Glutamatergic neuron (in vitro differentiated cells): Measurements from ENCODE around the gene EIF1B. TPM values are rescaled to one million over a fixed set of nuclear protein-coding genes. Genes with fewer than 3 reads are reported as not detected.

Experiments used
- DNase-seq: peaks from one replicate; pipeline ENCODE4 v3.0.0; 2022
- H3K27ac Mint-ChIP-seq: one replicate; pipeline ENCODE4 v1.8.0; 2020; ENCODE audit warnings: mild to moderate bottlenecking, mixed read lengths, inconsistent platforms; ENCODE audit not compliant: unreplicated experiment
- H3K27me3 Mint-ChIP-seq: one replicate; pipeline ENCODE4 v1.8.0; 2020; ENCODE audit warnings: mild to moderate bottlenecking, moderate library complexity, mixed read lengths, inconsistent platforms; ENCODE audit not compliant: unreplicated experiment
- H3K36me3 Mint-ChIP-seq: one replicate; pipeline ENCODE4 v1.8.0; 2020; ENCODE audit warnings: mild to moderate bottlenecking, mixed read lengths, inconsistent platforms; ENCODE audit not compliant: unreplicated experiment
- H3K4me1 Mint-ChIP-seq: one replicate; pipeline ENCODE4 v1.8.0; 2020; ENCODE audit warnings: mild to moderate bottlenecking, low read depth, mixed read lengths, inconsistent platforms; ENCODE audit not compliant: unreplicated experiment
- H3K4me3 Mint-ChIP-seq: one replicate; pipeline ENCODE4 v1.8.0; 2020; ENCODE audit warnings: mild to moderate bottlenecking, mixed read lengths, inconsistent platforms; ENCODE audit not compliant: unreplicated experiment
- H3K9me3 Mint-ChIP-seq: one replicate; pipeline ENCODE4 v1.8.0; 2020; ENCODE audit warnings: mild to moderate bottlenecking, moderate library complexity, mixed read lengths, inconsistent platforms; ENCODE audit not compliant: unreplicated experiment
- total RNA-seq: library from RNA; stranded (reverse); fragmentation: NEBNext Ultra II Directional; extraction: Animal tissue kit (Norgen Biotek cat#: 25700); gene quantifications from one replicate; pipeline ENCODE4 v1.2.1, GENCODE V29; 2021; ENCODE audit not compliant: unreplicated experiment
- TF ChIP-seq, protein P1 (sequence below): fragments of 200-600 bp; sonication (generic); IDR thresholded peaks from one replicate; pipeline ENCODE4 v1.5.0; 2021; ENCODE audit not compliant: partially characterized antibody, unreplicated experiment

The EIF1B gene
- total RNA-seq, 1 donor from 2014 or later = 130 TPM

DNA sequence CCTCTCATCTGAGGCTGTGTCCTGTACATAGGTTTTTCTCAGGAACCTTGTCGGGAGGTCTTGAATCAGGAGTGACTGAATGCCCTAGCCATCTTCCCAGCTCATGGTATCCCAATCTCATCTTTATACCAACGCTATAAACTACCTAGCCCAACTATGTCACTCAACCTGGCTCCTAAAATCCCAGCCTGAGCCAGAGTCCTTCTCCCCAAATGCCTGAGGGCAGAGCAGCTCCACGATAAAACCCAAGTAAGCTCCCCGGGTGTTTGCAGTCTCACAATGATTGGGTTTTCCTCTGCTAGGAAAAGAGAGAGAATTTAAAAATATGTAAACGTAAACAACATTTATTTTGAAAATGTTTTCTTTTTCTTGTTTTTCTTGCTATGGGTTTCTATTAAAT, 14.4 kb downstream of the EIF1B start:
- DNase-seq = no peak
- H3K4me1 Mint-ChIP-seq = peaks cover 9% of the 10 kb centered on the region
- no peaks in the 10 kb centered on the region for H3K27me3 Mint-ChIP-seq
- no peak overlapping the region for H3K4me3 Mint-ChIP-seq
- H3K36me3 Mint-ChIP-seq = no peaks in the 10 kb centered on the region
- no peaks in the 10 kb centered on the region for H3K9me3 Mint-ChIP-seq
- TF ChIP-seq, protein P1, sequence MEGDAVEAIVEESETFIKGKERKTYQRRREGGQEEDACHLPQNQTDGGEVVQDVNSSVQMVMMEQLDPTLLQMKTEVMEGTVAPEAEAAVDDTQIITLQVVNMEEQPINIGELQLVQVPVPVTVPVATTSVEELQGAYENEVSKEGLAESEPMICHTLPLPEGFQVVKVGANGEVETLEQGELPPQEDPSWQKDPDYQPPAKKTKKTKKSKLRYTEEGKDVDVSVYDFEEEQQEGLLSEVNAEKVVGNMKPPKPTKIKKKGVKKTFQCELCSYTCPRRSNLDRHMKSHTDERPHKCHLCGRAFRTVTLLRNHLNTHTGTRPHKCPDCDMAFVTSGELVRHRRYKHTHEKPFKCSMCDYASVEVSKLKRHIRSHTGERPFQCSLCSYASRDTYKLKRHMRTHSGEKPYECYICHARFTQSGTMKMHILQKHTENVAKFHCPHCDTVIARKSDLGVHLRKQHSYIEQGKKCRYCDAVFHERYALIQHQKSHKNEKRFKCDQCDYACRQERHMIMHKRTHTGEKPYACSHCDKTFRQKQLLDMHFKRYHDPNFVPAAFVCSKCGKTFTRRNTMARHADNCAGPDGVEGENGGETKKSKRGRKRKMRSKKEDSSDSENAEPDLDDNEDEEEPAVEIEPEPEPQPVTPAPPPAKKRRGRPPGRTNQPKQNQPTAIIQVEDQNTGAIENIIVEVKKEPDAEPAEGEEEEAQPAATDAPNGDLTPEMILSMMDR = no peak
- H3K27ac Mint-ChIP-seq = no peak overlapping the region

DNA sequence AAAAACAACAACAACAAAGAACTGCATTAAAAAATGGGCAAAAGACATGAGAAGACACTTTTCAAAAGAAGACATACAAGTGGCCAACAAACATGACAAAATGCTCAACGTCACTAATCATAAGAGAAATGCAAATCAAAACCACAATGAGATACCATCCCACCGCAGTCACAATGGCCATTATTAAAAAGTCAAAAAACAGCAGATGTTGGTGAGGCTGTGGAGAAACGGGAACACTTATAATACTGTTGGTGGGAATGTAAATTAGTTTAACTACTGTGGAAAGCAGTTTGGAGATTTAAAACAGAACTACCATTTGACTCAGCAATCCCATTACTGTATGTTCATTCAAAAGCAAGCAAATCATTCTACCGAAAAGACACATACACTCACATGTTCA, 15.1 kb downstream of the EIF1B start:
- no peak for DNase-seq
- no peak overlapping the region for H3K4me3 Mint-ChIP-seq

DNA sequence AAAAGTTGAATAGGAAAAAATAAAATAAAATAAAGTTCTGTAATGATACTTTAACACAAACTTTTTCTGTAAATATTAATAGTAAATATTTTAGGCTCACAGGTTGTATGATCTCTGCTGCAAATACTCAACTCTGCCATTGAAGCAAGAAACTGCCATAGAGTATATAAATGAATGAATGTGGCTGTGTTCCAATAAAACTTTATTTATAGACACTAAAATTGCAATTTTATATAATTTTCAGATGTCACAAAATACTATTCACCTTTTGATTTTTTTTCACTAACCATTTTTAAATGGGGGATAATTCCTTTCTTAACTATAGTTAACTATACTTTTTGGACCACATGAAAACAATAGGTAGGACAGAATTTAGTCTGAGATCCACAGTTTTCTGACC, 16.0 kb downstream of the EIF1B start:
- H3K36me3 Mint-ChIP-seq = no peaks in the 10 kb centered on the region
- H3K9me3 Mint-ChIP-seq = no peaks in the 10 kb centered on the region
- DNase-seq = no peak
- no peak overlapping the region for H3K4me3 Mint-ChIP-seq
- H3K4me1 Mint-ChIP-seq = peaks cover 9% of the 10 kb centered on the region
- TF ChIP-seq, protein P1 = no peak
- H3K27ac Mint-ChIP-seq = no peak overlapping the region
- no peaks in the 10 kb centered on the region for H3K27me3 Mint-ChIP-seq

More for the DNA sequence above, 15.1 kb downstream of the EIF1B start:
- H3K9me3 Mint-ChIP-seq = no peaks in the 10 kb centered on the region
- H3K36me3 Mint-ChIP-seq = no peaks in the 10 kb centered on the region
- H3K4me1 Mint-ChIP-seq = peaks cover 9% of the 10 kb centered on the region
- TF ChIP-seq, protein P1 = no peak
- H3K27me3 Mint-ChIP-seq = no peaks in the 10 kb centered on the region
- no peak overlapping the region for H3K27ac Mint-ChIP-seq

DNA sequence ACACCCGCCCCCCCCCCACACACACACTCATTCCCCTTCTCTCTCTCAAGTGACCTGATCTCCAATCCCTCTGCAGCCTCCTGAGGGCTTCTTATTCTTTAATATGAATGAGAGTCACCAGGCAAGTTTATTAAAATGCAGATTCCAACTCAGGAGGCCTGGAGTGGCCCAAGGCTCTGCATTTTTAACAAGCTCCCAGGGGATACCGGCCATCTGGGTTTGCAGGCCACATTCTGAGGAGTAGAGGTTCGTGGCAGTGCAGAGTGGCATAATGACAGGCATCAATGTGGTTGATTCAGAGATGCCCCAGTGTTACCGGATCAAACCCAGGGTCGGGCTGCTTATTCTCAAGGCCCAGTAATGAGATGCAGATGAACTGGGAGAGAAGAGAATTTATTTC, 18.9 kb downstream of the EIF1B start:
- Mint-ChIP-seq H3K4me3 (no peak overlapping the region), H3K27ac (peak overlapping the region; percentile 18), H3K27me3 (no peaks in the 10 kb centered on the region), H3K4me1 (peaks cover 9% of the 10 kb centered on the region), H3K9me3 (no peaks in the 10 kb centered on the region), H3K36me3 (peaks cover 4% of the 10 kb centered on the region)
- DNase-seq = no peak
- TF ChIP-seq, protein P1 = no peak

DNA sequence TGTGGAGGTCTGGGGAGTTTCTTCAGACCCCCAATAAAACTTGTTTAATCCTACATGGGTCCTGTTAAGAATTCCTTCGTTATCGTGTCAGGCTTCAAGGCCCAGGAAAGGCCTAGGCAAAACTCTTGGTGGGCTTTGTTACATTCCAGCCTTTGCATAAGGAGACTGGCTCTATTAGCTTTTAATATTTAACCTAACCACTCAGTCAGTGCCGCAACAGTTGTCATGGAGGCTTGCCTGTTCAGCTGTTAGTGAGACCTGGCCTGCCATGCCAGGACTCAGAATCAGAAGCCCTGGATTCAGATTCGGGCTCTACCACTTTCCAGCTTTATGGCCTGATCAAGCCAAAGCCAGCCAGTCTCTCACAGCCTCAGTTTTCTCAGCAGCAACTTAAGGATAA, 19.6 kb downstream of the EIF1B start:
- Mint-ChIP-seq H3K27me3 (no peaks in the 10 kb centered on the region), H3K4me3 (no peak overlapping the region), H3K4me1 (peaks cover 9% of the 10 kb centered on the region), H3K9me3 (no peaks in the 10 kb centered on the region), H3K36me3 (peaks cover 5% of the 10 kb centered on the region), H3K27ac (no peak overlapping the region)
- DNase-seq = no peak
- TF ChIP-seq, protein P1 = no peak
